NCI-H1105 (cell line): ENCODE results near the gene SUCLG2.
A peak's percentile ranks its signal among the peaks of the same experiment; 100 is the strongest.
"Not testable (repeated sequence)": the region's sequence is repeated elsewhere in the genome, so short reads cannot be mapped to it uniquely, and the experiment has no call there.

Experiments
- DNase-seq: peaks from one replicate; lab custom pipeline; 2025; lab: John Stamatoyannopoulos, UW

Gene SUCLG2

DNA sequence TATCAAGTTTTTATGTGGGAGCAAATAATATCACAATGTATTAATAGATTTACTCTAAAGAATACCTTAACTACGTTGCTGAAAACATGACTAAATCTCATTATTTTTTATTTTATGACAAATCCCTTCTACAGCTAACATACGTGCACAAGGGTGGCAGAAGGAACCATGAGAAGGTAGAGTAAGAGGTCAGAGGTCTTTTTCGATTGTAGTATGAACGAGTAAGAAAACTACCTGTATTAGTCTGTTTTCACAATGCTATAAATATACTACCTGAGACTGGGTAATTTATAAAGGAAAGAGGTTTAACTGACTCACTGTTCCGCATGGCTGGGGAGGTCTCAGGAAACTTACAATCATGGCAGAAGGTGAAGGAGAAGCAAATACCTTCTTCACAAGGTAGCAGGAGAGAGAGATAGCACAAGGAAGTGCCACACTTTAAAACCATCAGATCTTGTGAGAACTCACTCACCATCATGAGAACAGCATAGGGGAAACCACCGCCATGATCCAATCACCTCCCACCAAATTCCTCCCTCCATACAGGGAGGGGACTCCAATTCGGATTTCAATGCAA is 95.3 kb downstream of the SUCLG2 start:
- no peak for DNase-seq

DNA sequence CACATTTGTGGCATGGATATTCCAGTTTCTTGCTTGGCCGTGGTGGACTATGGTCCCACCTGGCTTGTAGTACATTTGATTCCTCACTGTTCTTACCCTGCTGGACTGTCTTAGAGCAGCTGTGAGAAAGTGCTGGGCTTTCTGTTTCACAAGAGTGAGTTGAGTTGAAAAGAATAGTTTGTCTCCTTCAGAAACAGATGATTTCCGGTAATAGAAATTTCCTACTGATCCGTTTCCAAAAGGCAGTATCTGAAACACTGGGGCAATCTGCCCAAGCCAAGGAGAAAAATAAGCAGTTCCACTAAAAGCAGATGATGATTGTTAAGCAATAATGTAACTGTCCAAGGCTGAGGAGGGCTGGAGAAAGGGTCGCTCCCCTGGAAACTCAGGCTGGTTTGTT is 96.0 kb downstream of the SUCLG2 start:
- no peak for DNase-seq

DNA sequence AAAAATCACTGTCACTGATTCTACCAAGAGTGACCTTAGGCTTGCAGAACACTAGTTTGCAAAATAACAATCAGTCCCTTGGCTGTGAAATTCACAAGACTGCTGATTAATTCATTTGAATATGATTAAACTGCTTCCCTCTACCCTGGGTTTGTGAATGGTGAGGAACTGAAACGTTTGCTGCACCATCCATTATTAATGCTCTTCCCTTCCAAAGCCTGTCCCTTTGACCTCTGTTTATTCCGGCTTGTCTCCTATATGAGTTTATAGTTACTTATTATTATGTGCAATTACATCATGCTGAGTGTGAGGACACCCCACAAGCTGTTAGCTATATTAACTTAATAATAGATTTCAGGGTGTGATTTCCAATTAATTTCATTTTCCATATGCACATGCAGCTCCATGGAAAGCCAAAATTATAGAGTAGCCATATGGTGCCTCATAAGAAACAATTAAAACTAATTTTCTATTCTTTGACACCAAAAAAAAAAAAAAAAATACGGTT is 96.5 kb downstream of the SUCLG2 start:
- DNase-seq, result no peak

DNA sequence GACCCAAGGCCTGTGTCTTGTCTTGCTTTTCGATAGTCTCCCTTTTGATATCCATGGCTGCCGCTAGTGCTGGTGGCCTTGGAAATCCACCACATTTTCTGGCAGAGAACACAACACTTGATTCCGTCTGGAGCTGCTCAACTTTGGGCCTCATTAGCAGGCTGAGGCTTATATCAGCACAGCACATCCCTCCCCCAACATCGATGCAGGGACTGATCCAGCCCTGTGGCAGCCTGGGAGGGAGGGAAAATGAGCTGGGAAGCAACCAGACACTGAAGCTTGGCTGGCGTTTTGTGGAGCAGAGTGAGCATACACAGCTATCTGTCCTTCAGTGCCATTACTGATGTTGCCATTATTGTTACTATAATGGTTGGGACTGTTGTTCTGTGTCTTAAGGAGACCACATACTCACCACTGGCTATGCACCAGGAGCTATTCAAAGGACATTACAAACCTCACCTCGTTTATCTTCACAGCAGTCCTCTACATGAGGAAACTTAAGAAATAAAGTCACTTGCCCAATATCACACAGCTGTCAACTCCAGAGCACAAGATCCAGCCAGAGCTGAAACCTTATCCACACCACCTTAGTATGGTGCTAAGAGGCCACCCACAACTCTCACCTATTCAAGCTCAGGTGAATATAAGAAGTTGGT is 102.9 kb downstream of the SUCLG2 start:
- no peak for DNase-seq

DNA sequence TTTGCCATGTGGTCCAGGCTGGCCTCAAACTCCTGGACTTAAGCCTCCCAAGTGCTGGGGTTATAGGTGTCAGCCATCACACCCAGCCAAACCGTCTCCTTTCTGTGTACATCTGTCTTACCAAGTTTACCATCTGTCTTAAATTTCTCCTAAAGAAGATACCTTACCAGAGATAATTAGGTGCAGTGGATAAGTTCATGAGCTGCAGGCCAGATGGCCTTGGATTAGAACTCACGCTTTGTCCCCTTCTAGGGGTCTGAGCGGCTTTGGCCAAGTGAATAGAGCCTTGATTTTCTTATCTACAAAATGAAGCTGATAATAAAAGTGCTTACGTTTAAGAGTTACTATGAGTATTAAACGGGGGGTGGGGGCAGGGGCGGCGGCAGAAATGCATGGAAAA is 103.9 kb downstream of the SUCLG2 start:
- no peak for DNase-seq

DNA sequence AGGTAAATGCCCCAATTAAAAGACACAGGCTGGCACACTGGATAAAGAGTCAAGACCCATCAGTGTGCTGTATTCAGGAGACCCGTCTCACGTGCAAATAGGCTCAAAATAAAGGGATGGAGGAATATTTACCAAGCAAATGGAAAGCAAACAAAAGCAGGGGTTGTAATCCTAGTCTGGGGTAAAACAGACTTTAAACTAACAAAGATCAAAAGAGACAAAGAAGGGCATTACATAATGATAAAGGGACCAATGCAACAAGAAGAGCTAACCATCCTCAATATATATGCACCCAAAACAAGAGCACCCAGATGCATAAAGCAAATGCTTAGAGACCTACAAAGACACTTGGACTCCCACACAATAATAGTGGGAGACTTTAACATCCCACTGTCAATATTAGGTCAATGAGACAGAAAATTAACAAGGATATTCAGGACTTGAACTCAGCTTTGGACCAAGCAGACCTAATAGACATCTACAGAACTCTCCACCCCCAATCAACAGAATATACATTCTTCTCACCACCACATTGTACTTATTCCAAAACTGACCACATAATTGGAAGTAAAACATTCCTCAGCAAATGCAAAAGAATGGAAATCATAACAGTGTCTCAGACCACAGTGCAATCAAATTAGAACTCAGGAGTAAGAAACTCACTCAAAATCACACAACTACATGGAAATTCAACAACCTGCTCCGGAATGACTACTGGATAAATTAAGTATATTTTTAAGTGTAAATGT is 111.7 kb downstream of the SUCLG2 start:
- not testable (repeated sequence) for DNase-seq

DNA sequence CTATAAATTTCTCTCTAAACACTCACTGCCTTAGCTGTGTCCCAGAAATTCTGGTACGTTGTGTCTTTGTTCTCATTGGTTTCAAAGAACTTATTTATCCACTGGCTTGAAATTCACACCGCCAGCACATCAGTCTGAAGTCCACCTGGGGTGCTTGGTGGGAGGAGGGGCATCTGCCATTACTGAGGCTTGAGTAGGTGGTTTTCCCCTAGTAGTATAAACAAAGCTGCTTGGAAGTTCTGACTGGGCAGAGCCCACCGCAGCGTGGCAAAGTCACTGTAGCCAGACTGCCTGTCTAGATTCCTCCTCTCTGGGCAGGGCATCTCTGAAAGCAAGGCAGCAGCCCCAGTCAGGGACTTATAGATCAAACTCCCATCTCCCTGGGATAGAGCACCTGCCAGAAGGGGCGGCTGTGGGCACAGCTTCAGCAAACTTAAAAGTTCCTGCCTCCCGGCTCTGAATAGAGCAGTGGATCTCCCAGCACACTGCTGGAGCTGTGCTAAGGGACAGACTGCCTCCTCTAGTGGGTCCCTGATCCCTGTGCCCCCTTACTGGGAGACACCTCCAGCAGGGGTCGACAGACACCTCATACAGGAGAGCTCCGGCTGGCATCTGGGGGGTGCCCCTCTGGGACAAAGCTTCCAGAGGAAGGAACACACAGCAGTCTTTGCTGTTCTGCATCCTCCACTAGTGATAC is 114.1 kb downstream of the SUCLG2 start:
- no peak for DNase-seq

DNA sequence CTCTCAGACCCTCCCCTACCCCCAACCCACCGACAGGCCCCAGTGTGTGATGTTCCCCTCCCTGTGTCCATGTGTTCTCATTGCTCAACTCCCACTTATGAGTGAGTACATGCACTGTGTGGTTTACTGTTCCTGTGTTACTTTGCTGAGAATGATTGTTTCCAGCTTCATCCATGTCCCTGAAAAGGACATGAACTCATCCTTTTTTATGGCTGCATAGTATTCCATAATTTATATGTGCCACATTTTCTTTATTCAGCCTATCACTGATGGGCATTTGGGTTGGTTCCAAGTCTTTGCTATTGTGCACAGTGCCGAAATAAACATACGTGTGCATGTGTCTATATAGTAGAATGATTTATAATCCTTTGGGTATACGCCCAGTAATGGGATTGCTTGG is 117.2 kb downstream of the SUCLG2 start:
- not testable (repeated sequence) for DNase-seq

DNA sequence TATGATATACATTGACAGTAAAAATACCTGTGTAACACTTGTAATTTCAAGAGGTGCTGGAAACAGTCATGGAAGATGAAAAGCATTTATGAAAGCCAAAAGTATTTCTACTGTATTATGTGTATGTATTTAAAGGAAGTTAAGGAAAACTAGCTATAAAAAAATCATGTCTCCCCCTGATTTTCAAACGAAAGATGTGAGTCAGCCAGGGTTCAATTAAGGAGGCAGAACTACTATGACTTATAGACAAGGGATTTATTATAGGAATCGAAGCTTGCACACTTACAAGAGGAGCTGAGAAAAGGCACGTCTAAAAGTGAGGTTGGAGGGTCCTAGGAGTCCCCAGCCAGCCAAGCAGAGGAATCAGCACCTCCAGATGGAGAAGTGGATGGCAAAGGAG is 119.4 kb downstream of the SUCLG2 start:
- no peak for DNase-seq

DNA sequence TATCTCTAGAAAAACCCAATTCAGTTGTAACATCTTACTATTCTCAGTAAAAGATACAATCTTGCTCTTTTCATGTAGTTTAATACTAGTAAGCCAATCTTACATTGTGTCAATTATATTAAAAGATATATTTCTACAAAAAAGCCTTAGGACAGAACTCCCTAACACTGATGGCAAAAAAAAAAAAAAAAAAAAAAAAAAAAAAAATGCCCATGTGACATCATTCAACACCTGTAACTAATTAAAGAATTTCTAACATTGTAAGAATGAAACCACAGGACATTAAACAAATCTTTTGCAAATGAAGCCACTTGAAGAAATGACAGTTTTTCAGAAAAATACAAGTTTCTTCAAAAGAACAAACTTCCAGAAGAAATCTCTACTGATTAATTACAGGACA is 119.8 kb downstream of the SUCLG2 start:
- DNase-seq, result no peak

DNA sequence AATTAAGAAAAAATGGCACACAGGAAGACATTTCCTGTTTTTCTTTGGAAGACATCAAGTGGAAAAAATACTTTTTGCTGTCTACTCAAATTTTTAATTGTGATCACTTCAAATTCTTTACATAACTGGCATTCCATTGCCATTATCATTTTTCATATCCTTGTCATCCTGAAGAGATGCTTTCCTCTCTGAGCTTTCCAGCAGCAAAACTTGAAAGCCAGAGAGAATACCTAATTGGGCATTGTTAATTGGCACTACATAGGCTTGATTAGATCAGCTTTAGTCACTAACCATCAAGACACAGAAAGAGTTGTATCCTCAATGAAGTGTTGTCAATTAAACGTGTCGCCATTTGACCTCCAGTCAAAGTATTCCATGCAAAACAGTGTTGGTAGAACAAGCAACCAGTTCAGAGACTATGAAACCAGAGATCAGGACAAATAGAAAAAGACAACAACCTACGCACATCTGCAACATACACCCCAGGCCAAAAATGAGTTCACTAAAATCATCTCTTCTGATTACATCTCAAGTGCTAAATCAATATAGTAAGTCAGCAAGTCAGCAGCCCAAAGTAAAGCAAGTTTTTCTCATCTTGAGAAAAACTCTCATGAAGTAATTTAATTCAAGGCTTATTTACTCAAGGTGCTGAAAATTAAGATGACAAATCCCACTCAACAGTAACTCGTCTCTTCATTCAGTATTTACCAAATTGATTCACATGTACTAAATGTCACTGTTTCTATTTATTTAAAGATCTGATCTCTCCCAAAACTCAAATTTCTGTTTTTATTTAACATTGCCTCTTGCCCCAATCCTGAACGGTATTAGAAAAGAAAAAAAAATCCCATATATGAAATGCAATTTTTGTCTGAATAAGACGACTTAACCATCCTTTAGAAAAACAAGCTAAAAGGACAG is 123.0 kb downstream of the SUCLG2 start:
- DNase-seq, result no peak

DNA sequence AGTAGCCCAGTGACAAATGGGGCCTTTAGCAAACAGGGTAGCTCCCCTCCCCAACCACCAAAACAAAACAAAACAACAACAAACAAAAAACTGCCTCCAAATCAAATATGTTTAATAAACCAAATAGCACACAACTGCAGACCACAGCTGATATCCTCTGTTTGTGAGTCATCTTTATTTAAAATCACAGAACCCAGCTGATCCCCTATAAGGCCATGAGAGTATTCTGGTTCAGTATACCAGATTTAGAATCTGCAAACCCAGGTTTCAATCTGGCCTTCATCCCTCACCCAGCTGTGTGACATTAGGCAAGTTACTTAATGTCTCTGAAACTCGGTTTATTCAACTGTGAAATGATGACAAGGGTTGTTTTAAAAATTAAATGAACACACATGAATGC is 124.5 kb downstream of the SUCLG2 start:
- DNase-seq, result no peak

DNA sequence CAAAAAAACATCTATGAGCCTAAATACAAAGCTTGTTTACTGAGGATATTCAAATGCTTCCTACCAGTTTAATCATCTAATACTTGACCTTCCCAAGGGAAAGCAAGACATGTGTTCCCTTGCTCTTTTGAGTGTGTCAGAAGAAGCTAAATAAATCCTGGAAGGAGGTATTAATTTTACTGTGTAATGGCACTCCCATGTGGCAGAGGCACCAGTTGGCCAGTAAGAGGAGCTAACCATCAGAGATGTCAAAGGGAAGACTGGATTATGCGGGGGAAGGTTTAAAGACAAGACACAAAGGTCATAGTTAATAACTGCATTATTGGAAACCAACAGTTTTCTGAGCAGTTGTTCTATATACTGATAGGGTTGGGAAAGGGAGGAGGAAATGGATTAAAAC is 125.1 kb downstream of the SUCLG2 start:
- DNase-seq, result no peak

DNA sequence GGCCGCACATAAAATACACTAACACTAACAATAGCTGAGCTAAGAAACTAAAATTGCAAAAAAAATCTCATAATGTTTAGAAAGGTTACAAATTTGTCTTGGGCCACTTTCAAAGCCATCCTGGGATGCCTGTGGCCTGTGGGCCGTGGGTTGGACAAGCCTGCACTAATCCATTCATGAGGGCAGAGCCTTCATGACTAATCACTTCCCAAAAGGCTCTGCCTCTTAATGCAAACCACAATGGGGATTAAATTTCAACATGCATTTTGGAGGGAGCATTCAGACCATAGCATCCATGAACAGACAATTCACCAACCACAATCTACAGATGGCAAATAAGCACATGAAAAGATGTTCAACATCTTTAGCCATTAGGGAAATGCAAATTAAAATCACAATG is 128.2 kb downstream of the SUCLG2 start:
- DNase-seq, result no peak

DNA sequence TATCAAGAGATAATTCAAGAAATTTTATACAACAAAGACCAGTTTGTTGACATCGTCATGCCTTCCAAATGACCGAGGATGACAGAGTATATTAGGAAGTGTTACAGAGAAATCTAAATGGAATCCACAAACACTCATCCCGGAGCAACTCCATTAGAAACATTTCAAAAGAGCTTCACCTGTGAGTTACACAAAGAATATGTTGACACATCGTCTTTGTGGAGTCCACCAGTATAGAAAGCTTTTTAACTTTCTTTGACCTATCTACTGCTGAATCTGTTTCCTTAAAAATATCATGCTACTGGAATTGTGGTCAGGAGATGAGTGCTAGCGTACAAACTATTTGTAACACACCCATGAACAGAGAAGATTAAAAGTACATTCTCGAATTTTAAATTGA is 130.4 kb downstream of the SUCLG2 start:
- DNase-seq, result no peak

DNA sequence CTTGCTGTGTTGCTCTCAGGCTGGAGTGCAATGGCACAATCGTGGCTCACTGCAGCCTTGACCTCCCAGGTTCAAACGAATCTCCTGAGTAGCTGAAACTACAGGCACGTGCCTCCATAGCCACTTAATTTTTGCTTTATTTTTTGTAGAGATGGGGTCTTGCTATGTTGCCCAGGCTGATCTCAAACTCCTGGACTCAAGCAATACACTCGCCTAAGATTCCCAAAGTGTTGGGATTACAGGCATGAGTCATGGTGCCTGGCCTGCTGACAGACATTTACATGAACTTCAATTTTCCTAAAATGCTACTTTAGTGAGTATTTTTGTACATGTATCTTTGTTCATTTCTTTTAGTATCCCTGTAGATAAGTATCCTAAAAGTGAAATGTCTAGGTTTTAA is 132.3 kb downstream of the SUCLG2 start:
- no peak for DNase-seq

DNA sequence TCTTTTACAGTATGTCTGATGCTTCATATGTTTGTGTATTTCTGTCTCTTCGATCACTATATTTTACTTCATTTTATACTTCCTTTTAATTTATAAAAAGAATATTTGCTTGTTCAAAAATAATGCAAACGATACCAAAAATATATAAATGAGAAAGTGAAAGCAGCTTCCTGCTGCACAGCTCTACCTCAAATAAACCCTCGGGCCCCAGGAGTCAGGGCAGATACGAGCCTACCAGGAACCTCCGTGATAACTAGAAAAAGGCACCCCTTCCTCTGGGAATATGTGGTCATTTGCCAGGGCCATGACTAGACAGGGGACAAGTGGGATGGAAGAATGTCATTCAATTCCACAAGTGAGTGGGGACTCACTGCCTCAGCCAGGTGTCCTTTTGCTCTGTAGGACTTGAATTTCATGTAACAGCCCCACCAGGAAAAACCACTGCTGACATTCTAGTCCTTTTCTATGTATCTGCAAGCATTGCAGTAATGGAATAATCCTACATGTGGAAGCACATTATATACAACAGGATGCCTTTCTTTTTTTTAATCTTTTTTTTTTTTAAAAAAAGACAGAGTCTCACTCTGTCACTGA is 133.3 kb downstream of the SUCLG2 start:
- no peak for DNase-seq

DNA sequence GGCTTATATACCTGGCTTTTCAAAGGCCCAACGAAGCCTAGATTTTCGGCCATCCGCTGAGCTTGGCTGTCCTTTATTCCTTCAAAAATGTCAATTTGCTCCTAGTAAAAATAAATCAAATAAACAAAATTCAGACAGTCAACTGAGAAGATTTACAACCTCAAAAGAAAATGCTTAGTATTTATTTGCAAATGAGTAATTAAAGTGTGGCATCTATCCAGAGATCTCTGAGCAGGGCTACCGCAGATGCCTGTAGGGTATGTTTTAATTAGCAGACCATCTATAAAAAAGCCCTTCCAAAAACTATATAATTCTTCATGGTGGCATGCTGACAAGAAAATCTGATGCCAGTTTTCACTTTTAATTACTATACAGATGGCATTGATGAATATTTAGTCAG is 136.2 kb downstream of the SUCLG2 start:
- DNase-seq, result peak; percentile 43

DNA sequence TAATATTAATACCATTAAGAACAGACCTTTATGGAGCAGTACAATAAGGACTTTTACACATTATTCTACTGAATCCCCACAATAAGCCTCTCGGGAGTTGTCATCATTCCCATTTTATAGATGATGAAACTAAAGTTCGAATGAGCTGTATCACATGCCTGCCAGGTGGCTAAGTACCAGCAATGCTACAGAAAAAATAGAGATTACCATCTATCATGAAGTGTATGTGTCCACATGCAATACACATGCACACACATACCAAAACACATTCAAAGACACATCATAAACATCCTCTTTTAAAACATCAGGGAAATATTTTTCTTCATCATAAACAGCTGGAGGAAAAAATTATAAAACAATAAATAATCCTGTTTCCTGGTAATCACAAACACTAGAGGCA is 136.6 kb downstream of the SUCLG2 start:
- no peak for DNase-seq

DNA sequence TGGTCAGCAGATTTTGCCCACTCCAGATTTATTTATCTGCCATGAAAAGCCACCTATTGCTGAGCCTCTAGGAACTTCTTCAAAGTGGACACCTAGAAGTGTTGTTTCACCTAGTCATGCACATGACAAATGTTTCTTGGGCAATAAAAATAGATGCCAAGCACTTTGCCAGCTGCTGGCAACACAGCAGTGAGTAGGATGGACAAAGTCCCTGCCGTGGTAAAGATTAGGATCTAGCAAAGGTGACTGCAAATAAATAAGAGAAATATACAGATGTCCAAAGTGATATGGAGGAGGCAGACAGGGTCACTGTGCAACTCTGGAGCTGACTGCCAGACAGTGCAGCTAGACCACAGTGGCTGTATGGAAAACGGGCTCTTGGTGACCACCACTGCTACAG is 137.9 kb downstream of the SUCLG2 start:
- no peak for DNase-seq

DNA sequence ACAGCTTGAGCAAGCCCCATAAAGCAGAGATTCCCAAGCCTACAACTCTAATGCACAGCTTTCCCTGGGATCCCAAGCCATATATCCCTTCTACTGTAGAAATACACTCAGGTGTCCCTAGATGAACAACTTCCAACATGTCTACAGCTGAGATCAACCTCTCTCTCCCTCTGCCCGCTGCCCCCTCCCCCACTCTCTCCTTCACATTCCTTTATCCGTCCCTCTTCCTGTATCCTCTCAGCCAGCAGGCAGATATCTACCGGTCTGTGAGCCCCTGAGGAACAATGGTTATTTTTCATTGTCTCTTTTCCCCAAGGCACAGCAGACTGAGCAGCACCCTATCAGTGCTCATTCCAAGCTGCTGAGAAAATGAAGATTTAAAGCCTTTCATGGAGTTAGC is 138.6 kb downstream of the SUCLG2 start:
- DNase-seq, result no peak
